Cardiac septum (tissue), 1 donor: Measurements from ENCODE around the gene CKB. TPM values are rescaled to one million over a fixed set of nuclear protein-coding genes. Genes with fewer than 3 reads are reported as not detected.

Source experiments
- DNase-seq: peaks from one replicate; pipeline ENCODE4 v3.0.0-alpha.2; 2020; ENCODE audit warnings: low spot score
- intact Hi-C: fragments of 100-400 bp; cut with DNase I; formaldehyde crosslinking; loops from one replicate; pipeline ENCODE4 v1.14.0; 2022
- total RNA-seq: library from RNA; stranded (reverse); fragmentation: NEBNext Ultra II Directional; extraction: Animal tissue kit (Norgen Biotek cat#: 25700); gene quantifications from one replicate; pipeline ENCODE4 v1.2.1, GENCODE V29; 2021
- donor health status: DM: no; HTN: no; CAD: no.

The CKB gene
- total RNA-seq, 1 donor from 2014 or later: 327 TPM

GRCh38 chr14:103540821-103541708 lies 18.4 kb upstream of the CKB start:
- no peak for DNase-seq
- intact Hi-C loops: no loop called here

GRCh38 chr14:103539056-103539825 lies 16.6 kb upstream of the CKB start:
- no peak for DNase-seq
- intact Hi-C loops: no loop called here

GRCh38 chr14:103538291-103539055 lies 15.8 kb upstream of the CKB start:
- no peak for DNase-seq
- intact Hi-C loops: no loop called here

GRCh38 chr14:103537175-103537990 lies 14.8 kb upstream of the CKB start:
- intact Hi-C loops: no loop called here

GRCh38 chr14:103536693-103537092 lies 14.1 kb upstream of the CKB start:
- no peak for DNase-seq
- intact Hi-C loops: no loop called here

More at GRCh38 chr14:103537175-103537990, 14.8 kb upstream of the CKB start:
- no peak for DNase-seq

- DNase-seq: no peak
- intact Hi-C loops: no loop called here
Observed at GRCh38 chr14:103535891-103536565, 13.4 kb upstream of the CKB start.

- intact Hi-C loops: no loop called here
- no peak for DNase-seq
Observed at GRCh38 chr14:103535081-103535890, 12.7 kb upstream of the CKB start.

GRCh38 chr14:103534576-103535061 lies 12.0 kb upstream of the CKB start:
- no peak for DNase-seq
- intact Hi-C loops: no loop called here

GRCh38 chr14:103533999-103534575 lies 11.5 kb upstream of the CKB start:
- DNase-seq: no peak
- intact Hi-C loops: no loop called here

GRCh38 chr14:103533137-103533998 lies 10.7 kb upstream of the CKB start:
- no peak for DNase-seq
- intact Hi-C loops: no loop called here

- intact Hi-C loops: no loop called here
- DNase-seq: no peak
Observed at GRCh38 chr14:103532216-103533136, 9.8 kb upstream of the CKB start.

- DNase-seq: no peak
- intact Hi-C loops: no loop called here
Observed at GRCh38 chr14:103531421-103532215, 9.0 kb upstream of the CKB start.

GRCh38 chr14:103530831-103531230 lies 8.2 kb upstream of the CKB start:
- DNase-seq: no peak
- intact Hi-C loops: no loop called here

- no peak for DNase-seq
- intact Hi-C loops: no loop called here
Observed at GRCh38 chr14:103530390-103530789, 7.8 kb upstream of the CKB start.
